ENCODE data around the gene PI4K2B. TPM values are rescaled to one million over a fixed set of nuclear protein-coding genes. Genes with fewer than 3 reads are reported as not detected.
"Not testable (repeated sequence)": the region's sequence is repeated elsewhere in the genome, so short reads cannot be mapped to it uniquely, and the experiment has no call there.

The PI4K2B gene
- total and polyA plus RNA-seq, 2 experiments from 2014 or later: 11.8 to 44.1 TPM

DNA sequence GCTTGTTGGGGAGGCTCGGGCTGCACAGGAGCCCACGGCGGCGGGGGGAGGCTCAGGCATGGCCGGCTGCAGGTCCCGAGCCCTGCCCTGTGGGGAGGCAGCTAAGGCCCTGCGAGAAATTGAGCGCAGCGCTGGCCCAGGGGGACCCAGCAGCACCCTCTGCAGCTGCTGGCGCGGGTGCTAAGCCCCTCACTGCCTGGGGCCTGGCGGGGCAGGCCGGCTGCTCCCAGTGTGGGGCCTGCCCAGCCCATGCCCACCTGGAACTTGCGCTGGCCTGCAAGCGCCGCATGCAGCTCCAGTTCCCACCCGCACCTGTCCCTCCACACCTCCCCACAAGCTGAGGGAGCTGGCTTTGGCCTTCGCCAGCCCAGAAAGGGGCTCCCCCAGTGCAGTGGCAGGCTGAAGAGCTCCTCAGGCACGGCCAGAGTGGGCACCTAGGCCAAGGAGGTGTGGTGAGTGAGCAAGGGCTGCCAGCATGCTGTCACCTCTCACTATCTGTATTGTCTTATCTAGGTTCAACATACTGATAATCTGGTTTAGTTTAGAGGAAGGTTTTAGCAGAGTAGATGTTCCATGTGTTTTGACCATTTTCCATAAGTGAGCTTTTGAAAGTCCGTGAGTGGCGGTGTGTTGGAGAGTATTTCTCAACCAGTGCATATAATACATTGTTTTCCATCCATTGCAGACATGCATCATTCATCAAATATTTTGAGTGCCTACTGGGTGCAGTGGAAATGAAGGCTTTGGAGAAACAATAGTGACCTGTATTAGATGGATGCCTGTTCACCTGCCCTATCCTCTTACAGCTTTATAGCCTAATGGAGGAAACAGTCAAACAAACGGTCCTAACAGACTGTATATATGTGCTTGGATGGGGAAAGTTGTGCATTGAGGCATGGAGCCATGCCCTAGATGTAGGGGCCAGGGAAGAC, 13.1 kb downstream of the PI4K2B start:
- peak overlapping the region; percentile 52 for H3K27ac ChIP-seq
- no peak overlapping the region for H3K4me2 ChIP-seq
- WGBS (ENCODE audit: low lambda C conversion rate, missing lambda C conversion rate): 87% methylated on average over 19 of the region's 22 CpGs
- no peak for DNase-seq (ENCODE audit: low spot score)
- H3K4me1 ChIP-seq (ENCODE audit: insufficient read depth): no peaks in the 10 kb centered on the region
- H3K9me3 ChIP-seq (ENCODE audit: low read depth): no peaks in the 10 kb centered on the region
- no peaks in the 10 kb centered on the region for H3K9me2 ChIP-seq (replicated peaks; ENCODE audit: insufficient read depth)
- H3K4me3 ChIP-seq: no peak overlapping the region
- no peaks in the 10 kb centered on the region for H3K27me3 ChIP-seq
- H4K20me1 ChIP-seq (ENCODE audit: insufficient read depth, poor library complexity, severe bottlenecking): no peaks in the 10 kb centered on the region
- peaks cover 72% of the 10 kb centered on the region for H3K79me2 ChIP-seq
- TF ChIP-seq EZH2phosphoT487 (IDR thresholded peaks at IDR 0.05; ENCODE audit: low read depth, severe bottlenecking, unreplicated experiment) (no peak), EZH2 (IDR thresholded peaks at IDR 0.05; ENCODE audit: borderline replicate concordance) (no peak)
- TF ChIP-seq, protein P1, sequence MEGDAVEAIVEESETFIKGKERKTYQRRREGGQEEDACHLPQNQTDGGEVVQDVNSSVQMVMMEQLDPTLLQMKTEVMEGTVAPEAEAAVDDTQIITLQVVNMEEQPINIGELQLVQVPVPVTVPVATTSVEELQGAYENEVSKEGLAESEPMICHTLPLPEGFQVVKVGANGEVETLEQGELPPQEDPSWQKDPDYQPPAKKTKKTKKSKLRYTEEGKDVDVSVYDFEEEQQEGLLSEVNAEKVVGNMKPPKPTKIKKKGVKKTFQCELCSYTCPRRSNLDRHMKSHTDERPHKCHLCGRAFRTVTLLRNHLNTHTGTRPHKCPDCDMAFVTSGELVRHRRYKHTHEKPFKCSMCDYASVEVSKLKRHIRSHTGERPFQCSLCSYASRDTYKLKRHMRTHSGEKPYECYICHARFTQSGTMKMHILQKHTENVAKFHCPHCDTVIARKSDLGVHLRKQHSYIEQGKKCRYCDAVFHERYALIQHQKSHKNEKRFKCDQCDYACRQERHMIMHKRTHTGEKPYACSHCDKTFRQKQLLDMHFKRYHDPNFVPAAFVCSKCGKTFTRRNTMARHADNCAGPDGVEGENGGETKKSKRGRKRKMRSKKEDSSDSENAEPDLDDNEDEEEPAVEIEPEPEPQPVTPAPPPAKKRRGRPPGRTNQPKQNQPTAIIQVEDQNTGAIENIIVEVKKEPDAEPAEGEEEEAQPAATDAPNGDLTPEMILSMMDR (IDR thresholded peaks at IDR 0.05; ENCODE audit: poor library complexity): no peak
- no peak overlapping the region for H2AFZ ChIP-seq
- no peaks in the 10 kb centered on the region for H3K36me3 ChIP-seq (replicated peaks; ENCODE audit: insufficient read depth, low read depth)

DNA sequence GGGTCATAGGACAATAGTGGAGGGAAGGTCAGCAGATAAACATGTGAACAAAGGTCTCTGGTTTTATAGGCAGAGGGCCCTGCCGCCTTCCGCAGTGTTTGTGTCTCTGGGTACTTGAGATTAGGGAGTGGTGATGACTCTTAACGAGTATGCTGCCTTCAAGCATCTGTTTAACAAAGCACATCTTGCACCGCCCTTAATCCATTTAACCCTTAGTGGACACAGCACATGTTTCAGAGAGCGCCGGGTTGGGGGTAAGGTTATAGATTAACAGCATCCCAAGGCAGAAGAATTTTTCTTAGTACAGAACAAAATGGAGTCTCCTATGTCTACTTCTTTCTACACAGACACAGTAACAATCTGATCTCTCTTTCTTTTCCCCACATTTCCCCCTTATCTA, 15.0 kb downstream of the PI4K2B start:
- not testable (repeated sequence) for H3K4me1 ChIP-seq (ENCODE audit: insufficient read depth); H3K36me3 ChIP-seq (replicated peaks; ENCODE audit: insufficient read depth, low read depth); DNase-seq (ENCODE audit: low spot score); H3K9me2 ChIP-seq (replicated peaks; ENCODE audit: insufficient read depth); H2AFZ ChIP-seq; H3K9me3 ChIP-seq (ENCODE audit: low read depth); H3K27me3 ChIP-seq; H3K27ac ChIP-seq; H4K20me1 ChIP-seq (ENCODE audit: insufficient read depth, poor library complexity, severe bottlenecking); H3K4me2 ChIP-seq; H3K4me3 ChIP-seq
- WGBS (ENCODE audit: low lambda C conversion rate, missing lambda C conversion rate): 49% methylated on average over 6 of the region's 6 CpGs
- H3K79me2 ChIP-seq: peaks cover 73% of the 10 kb centered on the region

DNA sequence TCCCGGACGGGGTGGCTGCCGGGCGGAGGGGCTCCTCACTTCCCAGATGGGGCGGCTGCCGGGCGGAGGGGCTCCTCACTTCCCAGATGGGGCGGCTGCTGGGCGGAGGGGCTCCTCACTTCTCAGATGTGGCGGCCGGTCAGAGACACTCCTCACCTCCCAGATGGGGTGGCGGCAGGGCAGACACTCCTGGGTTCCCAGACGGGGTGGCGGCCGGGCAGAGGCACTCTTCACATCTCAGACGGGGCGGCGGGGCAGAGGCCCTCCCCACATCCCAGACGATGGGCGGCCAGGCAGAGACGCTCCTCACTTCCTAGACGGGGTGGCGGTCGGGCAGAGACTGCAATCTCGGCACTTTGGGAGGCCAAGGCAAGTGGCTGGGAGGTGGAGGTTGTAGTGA, 15.7 kb downstream of the PI4K2B start:
- not testable (repeated sequence) for H3K4me1 ChIP-seq (ENCODE audit: insufficient read depth); H3K36me3 ChIP-seq (replicated peaks; ENCODE audit: insufficient read depth, low read depth); H3K27ac ChIP-seq; H4K20me1 ChIP-seq (ENCODE audit: insufficient read depth, poor library complexity, severe bottlenecking); H3K9me3 ChIP-seq (ENCODE audit: low read depth); H3K4me2 ChIP-seq; H3K27me3 ChIP-seq; DNase-seq (ENCODE audit: low spot score); H3K4me3 ChIP-seq; H2AFZ ChIP-seq; H3K9me2 ChIP-seq (replicated peaks; ENCODE audit: insufficient read depth)
- 96% methylated on average over 7 of the region's 25 CpGs for WGBS (ENCODE audit: low lambda C conversion rate, missing lambda C conversion rate)
- H3K79me2 ChIP-seq: peaks cover 73% of the 10 kb centered on the region

DNA sequence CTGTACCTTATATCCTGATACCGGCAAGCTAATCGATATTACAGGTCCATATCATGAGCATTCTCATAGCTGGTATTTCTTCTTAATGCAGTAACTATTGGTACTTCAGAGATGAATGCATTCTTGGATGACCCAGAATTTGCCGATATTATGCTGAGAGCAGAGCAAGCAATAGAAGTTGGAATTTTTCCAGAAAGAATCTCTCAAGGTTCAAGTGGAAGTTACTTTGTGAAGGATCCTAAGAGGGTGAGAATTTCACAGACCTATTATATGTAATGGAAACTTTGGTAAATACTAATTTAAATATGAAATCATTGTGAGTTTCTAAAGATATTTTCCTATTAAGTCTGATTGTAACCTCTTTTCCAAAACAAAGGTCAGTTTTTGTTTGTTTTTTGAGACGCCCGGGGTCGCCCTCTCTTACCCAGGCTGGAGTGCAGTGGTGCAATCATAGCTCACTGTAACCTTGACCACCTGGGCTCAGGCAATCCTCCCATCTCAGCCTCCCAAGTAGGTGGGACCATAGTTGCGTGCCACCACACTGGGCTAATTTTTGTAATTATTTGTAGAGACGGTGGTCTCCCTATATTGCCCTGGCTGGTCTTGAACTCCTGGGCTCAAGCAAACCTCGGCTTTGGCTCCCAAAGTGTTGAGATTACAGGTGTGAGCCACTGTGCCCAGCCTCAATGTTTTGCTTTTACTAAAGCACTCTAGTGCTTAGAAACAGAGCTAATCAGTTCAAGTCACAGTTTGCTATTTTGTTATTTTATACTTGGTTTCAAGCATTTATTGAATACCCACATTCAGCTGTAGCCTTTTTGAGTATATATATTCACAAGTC, 18.6 kb downstream of the PI4K2B start:
- Histone ChIP-seq H3K27ac (peak overlapping the region; percentile 14), H3K4me1 (ENCODE audit: insufficient read depth) (no peaks in the 10 kb centered on the region), H3K79me2 (peaks cover 61% of the 10 kb centered on the region), H3K4me3 (no peak overlapping the region), H3K9me2 (replicated peaks; ENCODE audit: insufficient read depth) (no peaks in the 10 kb centered on the region), H3K36me3 (replicated peaks; ENCODE audit: insufficient read depth, low read depth) (no peaks in the 10 kb centered on the region), H3K9me3 (ENCODE audit: low read depth) (no peaks in the 10 kb centered on the region), H2AFZ (no peak overlapping the region), H4K20me1 (ENCODE audit: insufficient read depth, poor library complexity, severe bottlenecking) (no peaks in the 10 kb centered on the region), H3K4me2 (no peak overlapping the region), H3K27me3 (no peaks in the 10 kb centered on the region)
- WGBS (ENCODE audit: low lambda C conversion rate, missing lambda C conversion rate): 88% methylated on average over 9 of the region's 9 CpGs
- no peak for DNase-seq (ENCODE audit: low spot score)
- TF ChIP-seq EZH2 (IDR thresholded peaks at IDR 0.05; ENCODE audit: borderline replicate concordance): no peak
- TF ChIP-seq, protein P1 (IDR thresholded peaks at IDR 0.05; ENCODE audit: poor library complexity): no peak
- TF ChIP-seq EZH2phosphoT487 (IDR thresholded peaks at IDR 0.05; ENCODE audit: low read depth, severe bottlenecking, unreplicated experiment): no peak
